GM12878 (cell line): ENCODE data around the gene SCARB1. TPM values are rescaled to one million over a fixed set of nuclear protein-coding genes. Genes with fewer than 3 reads are reported as not detected.
A peak's percentile ranks its signal among the peaks of the same experiment; 100 is the strongest.

Source experiments
- BRCA1 ChIP-seq: IDR thresholded peaks from 2 replicates; pipeline ENCODE4 v1.6.1; 2011; ENCODE audit warnings: low read depth, low read length, improper control_type of control experiment
- MEF2B ChIP-seq: fragments of 450-650 bp; IDR thresholded peaks from 2 replicates; pipeline ENCODE4 v1.6.1; 2018; ENCODE audit warnings: mild to moderate bottlenecking, moderate library complexity; ENCODE audit not compliant: partially characterized antibody, poor library complexity, severe bottlenecking
- MYC ChIP-seq: IDR thresholded peaks from 2 replicates; pipeline ENCODE4 v1.6.1; 2011; ENCODE audit warnings: mild to moderate bottlenecking, low read length, moderate library complexity, inconsistent platforms; ENCODE audit not compliant: insufficient read depth, insufficient replicate concordance, insufficient read length, severe bottlenecking
- POLR2AphosphoS2 ChIP-seq: IDR thresholded peaks from 2 replicates; pipeline ENCODE4 v1.6.1; 2011; ENCODE audit warnings: low read depth, mild to moderate bottlenecking, low read length, improper control_type of control experiment, moderate library complexity
- RFX5 ChIP-seq: IDR thresholded peaks from 2 replicates; pipeline ENCODE4 v1.6.1; 2011; ENCODE audit warnings: low read depth, low read length, improper control_type of control experiment
- SRF ChIP-seq, 2 experiments: IDR thresholded peaks; 2 replicates each; pipeline ENCODE4 v1.6.1; 2011; ENCODE audit warnings: low read depth in 2 of 2, low read length in 2 of 2, mild to moderate bottlenecking in 1 of 2, moderate library complexity in 1 of 2
- SUPT20H ChIP-seq: IDR thresholded peaks from 2 replicates; pipeline ENCODE4 v1.6.1; 2011; ENCODE audit warnings: low read depth, mild to moderate bottlenecking, low read length, moderate library complexity, borderline replicate concordance; ENCODE audit not compliant: control insufficient read depth
- ZBTB40 ChIP-seq: fragments of 450-650 bp; IDR thresholded peaks from 2 replicates; pipeline ENCODE4 v1.6.1; 2016; ENCODE audit warnings: mild to moderate bottlenecking, moderate library complexity, borderline replicate concordance
- ZNF24 ChIP-seq: fragments of 450-650 bp; IDR thresholded peaks from 2 replicates; pipeline ENCODE4 v1.6.1; 2017; ENCODE audit warnings: antibody characterized with exemption, mild to moderate bottlenecking
- ZNF592 ChIP-seq: fragments of 450-650 bp; IDR thresholded peaks from 2 replicates; pipeline ENCODE4 v1.6.1; 2017; ENCODE audit warnings: mild to moderate bottlenecking, moderate library complexity
- ZZZ3 ChIP-seq: IDR thresholded peaks from 2 replicates; pipeline ENCODE4 v1.6.1; 2011; ENCODE audit warnings: low read depth; ENCODE audit not compliant: control insufficient read depth, insufficient read length
- polyA plus RNA-seq, 11 experiments: library from polyadenylated mRNA; depleted of rRNA in 4 of 11; unstranded in 6 of 11; stranded (reverse) in 5 of 11; fragments of >200 nt; fragmentation: Nextera tagmentation in 4 of 11; fragmentation: Illumina TruSeq in 1 of 11; extraction: Ambion mirVana in 4 of 11; extraction: Trizol in 1 of 11; gene quantifications; 1 replicate in 1 of 11; 2 replicates in 10 of 11; pipeline versions ENCODE4 v1.2.1 to v1.2.3, GENCODE V29; 2011 to 2016; ENCODE audit warnings: inconsistent platforms in 2 of 11, missing spikeins in 2 of 11, low read depth in 1 of 11
- total RNA-seq, 4 experiments: library from RNA; depleted of rRNA in 3 of 4; stranded (reverse); fragments of >200 nt in 3 of 4; fragmentation: Illumina TruSeq in 1 of 4; extraction: Trizol in 1 of 4; gene quantifications; 2 replicates each; pipeline versions ENCODE4 v1.2.1 to v1.2.3, GENCODE V29; 2013 to 2021
- TF ChIP-seq, protein P1 (sequence below): fragments of 150-350 bp; IDR thresholded peaks from 2 replicates; pipeline ENCODE4 v1.6.1; 2016; ENCODE audit warnings: low read depth, low read length
- TF ChIP-seq, protein P2 (sequence below): fragments of 450-650 bp; IDR thresholded peaks from 2 replicates; pipeline ENCODE4 v1.6.1; 2018; ENCODE audit warnings: mild to moderate bottlenecking, low read depth, moderate library complexity; ENCODE audit not compliant: partially characterized antibody

The SCARB1 gene
- total and polyA plus RNA-seq, 10 of the 15 experiments (the other 5 are each of a cell fraction or from before 2014, with no cell fraction given): 0.34 to 104 (median 63.1) TPM

DNA sequence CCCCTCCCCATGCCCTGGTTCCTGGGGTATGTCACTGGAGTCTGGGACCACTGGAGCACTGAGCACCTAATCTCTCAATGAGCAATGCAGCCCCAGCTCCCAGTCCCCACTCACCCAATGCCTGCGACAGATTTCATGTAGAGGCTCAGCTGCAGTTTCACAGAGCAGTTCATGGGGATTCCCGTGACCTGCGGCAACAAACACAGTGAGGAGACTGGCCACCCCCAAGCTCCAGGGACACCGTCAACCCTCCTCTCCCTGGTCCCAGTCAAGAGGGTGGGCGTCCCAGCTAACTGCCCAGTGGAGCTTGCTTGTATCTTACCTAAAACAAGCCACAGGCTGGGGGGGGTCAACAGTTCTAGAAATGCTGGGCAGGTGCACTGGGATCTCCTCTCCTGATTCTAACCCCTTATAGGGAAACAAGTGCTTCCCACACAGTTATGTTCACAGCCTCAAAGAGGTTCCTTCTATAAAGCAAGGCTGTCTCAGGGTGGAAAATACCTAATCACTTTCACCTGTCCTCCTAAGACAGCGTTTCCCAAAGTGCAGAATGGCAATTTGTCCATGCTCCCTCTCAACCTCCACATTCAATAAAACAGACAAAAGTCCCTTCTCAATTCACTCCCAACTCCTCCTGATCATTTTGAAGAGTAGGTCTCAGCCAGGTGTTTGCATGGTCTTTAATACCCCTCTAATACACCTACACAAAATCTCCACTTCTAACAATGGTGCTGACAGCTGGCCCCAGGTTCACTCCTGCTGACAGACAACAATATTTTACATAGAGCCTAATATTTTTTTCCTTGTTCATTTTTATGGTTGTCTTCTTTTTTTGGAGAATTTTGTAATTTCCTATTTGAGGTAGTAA, 68.3 kb downstream of the SCARB1 start (continued):
- TF ChIP-seq, protein P1, sequence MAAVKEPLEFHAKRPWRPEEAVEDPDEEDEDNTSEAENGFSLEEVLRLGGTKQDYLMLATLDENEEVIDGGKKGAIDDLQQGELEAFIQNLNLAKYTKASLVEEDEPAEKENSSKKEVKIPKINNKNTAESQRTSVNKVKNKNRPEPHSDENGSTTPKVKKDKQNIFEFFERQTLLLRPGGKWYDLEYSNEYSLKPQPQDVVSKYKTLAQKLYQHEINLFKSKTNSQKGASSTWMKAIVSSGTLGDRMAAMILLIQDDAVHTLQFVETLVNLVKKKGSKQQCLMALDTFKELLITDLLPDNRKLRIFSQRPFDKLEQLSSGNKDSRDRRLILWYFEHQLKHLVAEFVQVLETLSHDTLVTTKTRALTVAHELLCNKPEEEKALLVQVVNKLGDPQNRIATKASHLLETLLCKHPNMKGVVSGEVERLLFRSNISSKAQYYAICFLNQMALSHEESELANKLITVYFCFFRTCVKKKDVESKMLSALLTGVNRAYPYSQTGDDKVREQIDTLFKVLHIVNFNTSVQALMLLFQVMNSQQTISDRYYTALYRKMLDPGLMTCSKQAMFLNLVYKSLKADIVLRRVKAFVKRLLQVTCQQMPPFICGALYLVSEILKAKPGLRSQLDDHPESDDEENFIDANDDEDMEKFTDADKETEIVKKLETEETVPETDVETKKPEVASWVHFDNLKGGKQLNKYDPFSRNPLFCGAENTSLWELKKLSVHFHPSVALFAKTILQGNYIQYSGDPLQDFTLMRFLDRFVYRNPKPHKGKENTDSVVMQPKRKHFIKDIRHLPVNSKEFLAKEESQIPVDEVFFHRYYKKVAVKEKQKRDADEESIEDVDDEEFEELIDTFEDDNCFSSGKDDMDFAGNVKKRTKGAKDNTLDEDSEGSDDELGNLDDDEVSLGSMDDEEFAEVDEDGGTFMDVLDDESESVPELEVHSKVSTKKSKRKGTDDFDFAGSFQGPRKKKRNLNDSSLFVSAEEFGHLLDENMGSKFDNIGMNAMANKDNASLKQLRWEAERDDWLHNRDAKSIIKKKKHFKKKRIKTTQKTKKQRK: no peak
- TF ChIP-seq MYC: no peak
- TF ChIP-seq ZBTB40: no peak
- TF ChIP-seq ZNF24: no peak
- TF ChIP-seq SUPT20H: no peak
- TF ChIP-seq, protein P2, sequence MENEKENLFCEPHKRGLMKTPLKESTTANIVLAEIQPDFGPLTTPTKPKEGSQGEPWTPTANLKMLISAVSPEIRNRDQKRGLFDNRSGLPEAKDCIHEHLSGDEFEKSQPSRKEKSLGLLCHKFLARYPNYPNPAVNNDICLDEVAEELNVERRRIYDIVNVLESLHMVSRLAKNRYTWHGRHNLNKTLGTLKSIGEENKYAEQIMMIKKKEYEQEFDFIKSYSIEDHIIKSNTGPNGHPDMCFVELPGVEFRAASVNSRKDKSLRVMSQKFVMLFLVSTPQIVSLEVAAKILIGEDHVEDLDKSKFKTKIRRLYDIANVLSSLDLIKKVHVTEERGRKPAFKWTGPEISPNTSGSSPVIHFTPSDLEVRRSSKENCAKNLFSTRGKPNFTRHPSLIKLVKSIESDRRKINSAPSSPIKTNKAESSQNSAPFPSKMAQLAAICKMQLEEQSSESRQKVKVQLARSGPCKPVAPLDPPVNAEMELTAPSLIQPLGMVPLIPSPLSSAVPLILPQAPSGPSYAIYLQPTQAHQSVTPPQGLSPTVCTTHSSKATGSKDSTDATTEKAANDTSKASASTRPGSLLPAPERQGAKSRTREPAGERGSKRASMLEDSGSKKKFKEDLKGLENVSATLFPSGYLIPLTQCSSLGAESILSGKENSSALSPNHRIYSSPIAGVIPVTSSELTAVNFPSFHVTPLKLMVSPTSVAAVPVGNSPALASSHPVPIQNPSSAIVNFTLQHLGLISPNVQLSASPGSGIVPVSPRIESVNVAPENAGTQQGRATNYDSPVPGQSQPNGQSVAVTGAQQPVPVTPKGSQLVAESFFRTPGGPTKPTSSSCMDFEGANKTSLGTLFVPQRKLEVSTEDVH: no peak
- no peak for TF ChIP-seq ZNF592
- no peak for TF ChIP-seq ZZZ3
- no peak for TF ChIP-seq SRF (IDR thresholded peaks at IDR 0.05; ENCODE audit: low read depth in 2 of 2, low read length in 2 of 2)
- TF ChIP-seq BRCA1: no peak
- TF ChIP-seq POLR2AphosphoS2: no peak
- TF ChIP-seq MEF2B: peak; percentile 87
- no peak for TF ChIP-seq RFX5
